Smooth muscle cell of the coronary artery (primary cell): ENCODE results near the gene IFT80. TPM values are rescaled to one million over a fixed set of nuclear protein-coding genes. Genes with fewer than 3 reads are reported as not detected.

Source experiments
- total RNA-seq: library from RNA; depleted of rRNA; stranded (reverse); fragments of >200 nt; gene quantifications from 2 replicates; pipeline ENCODE4 v1.2.3, GENCODE V29; 2014; ENCODE audit warnings: low replicate concordance

The IFT80 gene
- 33.0 and 36.7 TPM in 2 replicates for total RNA-seq

GRCh38 chr3:160399125-160400029 is at the start of gene IFT80, which contains the start of gene SMC4:
IFT80 (minus strand) TSS chr3:160399225; CDS start chr3:160384600, 14,625 bp downstream.
SMC4 (plus strand) TSS chr3:160399650; CDS start chr3:160400827, 1,177 bp downstream.

DNA sequence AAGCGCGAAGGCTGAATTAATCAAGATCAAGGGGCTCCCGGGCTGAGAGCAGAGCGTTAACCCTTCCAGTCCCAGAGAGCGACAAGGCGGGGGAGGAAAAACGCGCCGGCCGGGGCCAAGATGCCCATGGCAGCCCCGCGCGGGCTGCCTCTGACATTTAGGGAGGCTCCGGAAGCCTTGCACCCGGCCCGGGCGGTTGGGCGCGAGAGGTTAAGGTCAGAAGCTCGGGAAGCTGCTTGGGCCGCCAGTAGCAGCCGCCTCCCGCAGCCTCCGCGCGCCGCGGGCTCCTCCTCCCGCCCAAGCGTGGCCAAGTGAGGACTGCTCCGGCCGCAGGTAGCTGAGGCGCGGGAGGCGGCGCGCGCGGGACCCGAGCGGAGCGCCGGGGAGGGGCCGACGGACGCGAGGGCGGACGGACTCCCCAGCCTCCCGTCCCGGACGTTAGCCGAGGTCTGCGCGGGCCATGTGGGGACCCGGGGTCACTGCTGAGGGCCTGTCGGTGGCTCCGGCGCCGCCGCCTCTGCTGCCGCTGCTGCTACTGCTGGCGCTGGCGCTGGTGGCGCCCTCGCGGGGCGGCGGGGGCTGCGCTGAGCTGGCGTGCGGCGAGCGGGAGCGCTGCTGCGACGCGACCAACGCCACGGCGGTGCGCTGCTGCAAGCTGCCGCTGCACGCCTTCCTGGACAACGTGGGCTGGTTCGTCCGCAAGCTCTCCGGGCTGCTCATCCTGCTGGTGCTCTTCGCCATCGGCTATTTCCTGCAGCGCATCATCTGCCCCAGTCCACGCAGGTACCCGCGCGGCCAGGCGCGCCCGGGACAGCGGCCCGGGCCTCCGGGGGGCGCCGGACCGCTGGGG is 173.6 kb downstream of the IFT80 start, which contains the start of gene C3orf80:
TSS of gene C3orf80 (plus strand) at position 247 of the 850 bp plus-strand sequence. CDS start at position 461, 214 bp downstream.

Other genes with a start within 250 kb of the IFT80 start
- 0.59 and 0.75 TPM in 2 replicates for gene C3orf80, start 173.8 kb downstream of the IFT80 start, total RNA-seq
- 16.3 and 36.2 TPM in 2 replicates for gene SMC4, start 425 bp upstream of the IFT80 start, total RNA-seq
- gene TRIM59, start 50.6 kb upstream of the IFT80 start, total RNA-seq = 3.4 and 16.5 TPM in 2 replicates
- 33.4 and 46.3 TPM in 2 replicates for gene KPNA4, start 166.3 kb upstream of the IFT80 start, total RNA-seq